RWPE2 (cell line): ENCODE measurements around the gene NPEPPS.

Source experiments
- ATAC-seq: fragments of 200-7000 bp; cut with Tn5 transposase; 3 replicates; pipeline ENCODE4 v1.9.1; 2021; ENCODE audit warnings: low read depth
- DNase-seq: peaks from one replicate; pipeline ENCODE4 v3.0.0-alpha.2; 2020; ENCODE audit warnings: low spot score
- H3K27ac ChIP-seq: fragments of 450-650 bp; 2 replicates; pipeline ENCODE4 v1.5.1; 2017; ENCODE audit warnings: mild to moderate bottlenecking; ENCODE audit not compliant: poor library complexity, severe bottlenecking
- H3K27me3 ChIP-seq: fragments of 250-450 bp; sonication (Bioruptor Pico); 2 replicates; pipeline ENCODE4 v1.5.1; 2021; ENCODE audit warnings: mild to moderate bottlenecking, moderate library complexity; ENCODE audit not compliant: insufficient read depth, poor library complexity, severe bottlenecking
- H3K36me3 ChIP-seq: fragments of 250-450 bp; sonication (Bioruptor Pico); 2 replicates; pipeline ENCODE4 v1.5.1; 2020; ENCODE audit warnings: low read depth, mild to moderate bottlenecking, moderate library complexity
- H3K4me1 ChIP-seq: fragments of 250-450 bp; sonication (Bioruptor Pico); 2 replicates; pipeline ENCODE4 v1.5.1; 2021; ENCODE audit warnings: mild to moderate bottlenecking, moderate library complexity; ENCODE audit not compliant: insufficient read depth, poor library complexity, severe bottlenecking
- H3K4me3 ChIP-seq: fragments of 250-450 bp; sonication (Bioruptor Pico); 2 replicates; pipeline ENCODE4 v1.5.1; 2021; ENCODE audit warnings: mild to moderate bottlenecking, moderate library complexity; ENCODE audit not compliant: severe bottlenecking
- H3K9me3 ChIP-seq: fragments of 250-450 bp; sonication (Bioruptor Pico); 2 replicates; pipeline ENCODE4 v1.5.1; 2021; ENCODE audit warnings: mild to moderate bottlenecking, moderate library complexity; ENCODE audit not compliant: severe bottlenecking
- CTCF ChIP-seq: fragments of 450-650 bp; IDR thresholded peaks from one replicate; pipeline ENCODE4 v1.5.1; 2017; ENCODE audit warnings: mild to moderate bottlenecking, moderate library complexity; ENCODE audit not compliant: poor library complexity, severe bottlenecking

NPEPPS gene

GRCh38 chr17:47664624-47664941 lies 133.7 kb downstream of the NPEPPS start:
- no peaks in the 10 kb centered on the region for H3K27me3 ChIP-seq
- DNase-seq, result no peak

GRCh38 chr17:47665655-47666054 lies 134.7 kb downstream of the NPEPPS start:
- no peak overlapping the region for H3K27ac ChIP-seq
- H3K27me3 ChIP-seq, result no peaks in the 10 kb centered on the region
- H3K36me3 ChIP-seq, result peaks cover 98% of the 10 kb centered on the region
- TF ChIP-seq CTCF, result no peak
- DNase-seq (no peak), ATAC-seq (no peak)
- no peak overlapping the region for H3K4me3 ChIP-seq
- no peaks in the 10 kb centered on the region for H3K4me1 ChIP-seq
- H3K9me3 ChIP-seq, result no peaks in the 10 kb centered on the region

More at GRCh38 chr17:47664624-47664941, 133.7 kb downstream of the NPEPPS start:
- Histone ChIP-seq H3K4me1 (peaks cover 3% of the 10 kb centered on the region), H3K4me3 (no peak overlapping the region), H3K36me3 (peaks cover 98% of the 10 kb centered on the region), H3K27ac (no peak overlapping the region), H3K9me3 (no peaks in the 10 kb centered on the region)
- no peak for ATAC-seq
- TF ChIP-seq CTCF, result peak; percentile 65

- Histone ChIP-seq H3K4me3 (no peak overlapping the region), H3K4me1 (no peaks in the 10 kb centered on the region), H3K27me3 (no peaks in the 10 kb centered on the region), H3K36me3 (peaks cover 98% of the 10 kb centered on the region), H3K27ac (no peak overlapping the region), H3K9me3 (no peaks in the 10 kb centered on the region)
- no peak for TF ChIP-seq CTCF
- ATAC-seq, result no peak
- no peak for DNase-seq
Measured at GRCh38 chr17:47669081-47669480, 138.2 kb downstream of the NPEPPS start.

- DNase-seq (no peak), ATAC-seq (no peak)
- Histone ChIP-seq H3K9me3 (no peaks in the 10 kb centered on the region), H3K27ac (no peak overlapping the region), H3K27me3 (no peaks in the 10 kb centered on the region), H3K36me3 (peaks cover 98% of the 10 kb centered on the region), H3K4me3 (no peak overlapping the region), H3K4me1 (no peaks in the 10 kb centered on the region)
- no peak for TF ChIP-seq CTCF
Measured at GRCh38 chr17:47670064-47670463, 139.2 kb downstream of the NPEPPS start.
